ENCODE results near the gene SNRNP35.
"Not testable (repeated sequence)": the region's sequence is repeated elsewhere in the genome, so short reads cannot be mapped to it uniquely, and the experiment has no call there.

Gene SNRNP35

DNA sequence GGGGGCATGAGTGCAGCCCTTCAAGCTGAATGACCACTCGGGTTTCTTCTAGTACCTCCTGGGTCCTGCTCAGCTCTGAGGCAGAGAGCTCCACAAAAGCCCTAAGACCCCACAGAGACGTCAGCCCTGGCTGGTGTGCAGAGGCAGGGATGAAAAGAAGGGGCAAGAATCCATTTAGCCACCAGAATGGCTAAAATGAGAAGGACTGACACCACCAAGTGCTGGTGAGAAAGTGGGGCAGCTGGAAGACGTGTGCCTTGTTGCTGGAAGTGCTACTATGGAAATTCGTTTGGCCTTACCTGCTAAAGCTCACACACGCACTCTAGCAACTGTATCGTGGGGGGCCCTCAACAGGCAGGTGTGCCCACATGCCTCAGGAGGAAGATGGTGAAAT, 48.9 kb downstream of the SNRNP35 start:
- no peak for DNase-seq (ENCODE audit: low read depth)
- TF ChIP-seq, protein P1, sequence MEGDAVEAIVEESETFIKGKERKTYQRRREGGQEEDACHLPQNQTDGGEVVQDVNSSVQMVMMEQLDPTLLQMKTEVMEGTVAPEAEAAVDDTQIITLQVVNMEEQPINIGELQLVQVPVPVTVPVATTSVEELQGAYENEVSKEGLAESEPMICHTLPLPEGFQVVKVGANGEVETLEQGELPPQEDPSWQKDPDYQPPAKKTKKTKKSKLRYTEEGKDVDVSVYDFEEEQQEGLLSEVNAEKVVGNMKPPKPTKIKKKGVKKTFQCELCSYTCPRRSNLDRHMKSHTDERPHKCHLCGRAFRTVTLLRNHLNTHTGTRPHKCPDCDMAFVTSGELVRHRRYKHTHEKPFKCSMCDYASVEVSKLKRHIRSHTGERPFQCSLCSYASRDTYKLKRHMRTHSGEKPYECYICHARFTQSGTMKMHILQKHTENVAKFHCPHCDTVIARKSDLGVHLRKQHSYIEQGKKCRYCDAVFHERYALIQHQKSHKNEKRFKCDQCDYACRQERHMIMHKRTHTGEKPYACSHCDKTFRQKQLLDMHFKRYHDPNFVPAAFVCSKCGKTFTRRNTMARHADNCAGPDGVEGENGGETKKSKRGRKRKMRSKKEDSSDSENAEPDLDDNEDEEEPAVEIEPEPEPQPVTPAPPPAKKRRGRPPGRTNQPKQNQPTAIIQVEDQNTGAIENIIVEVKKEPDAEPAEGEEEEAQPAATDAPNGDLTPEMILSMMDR (IDR thresholded peaks at IDR 0.05; ENCODE audit: low read length, missing control alignments), result no peak
- no peak overlapping the region for H3K4me3 ChIP-seq (replicated peaks; ENCODE audit: low read depth, low read length)

DNA sequence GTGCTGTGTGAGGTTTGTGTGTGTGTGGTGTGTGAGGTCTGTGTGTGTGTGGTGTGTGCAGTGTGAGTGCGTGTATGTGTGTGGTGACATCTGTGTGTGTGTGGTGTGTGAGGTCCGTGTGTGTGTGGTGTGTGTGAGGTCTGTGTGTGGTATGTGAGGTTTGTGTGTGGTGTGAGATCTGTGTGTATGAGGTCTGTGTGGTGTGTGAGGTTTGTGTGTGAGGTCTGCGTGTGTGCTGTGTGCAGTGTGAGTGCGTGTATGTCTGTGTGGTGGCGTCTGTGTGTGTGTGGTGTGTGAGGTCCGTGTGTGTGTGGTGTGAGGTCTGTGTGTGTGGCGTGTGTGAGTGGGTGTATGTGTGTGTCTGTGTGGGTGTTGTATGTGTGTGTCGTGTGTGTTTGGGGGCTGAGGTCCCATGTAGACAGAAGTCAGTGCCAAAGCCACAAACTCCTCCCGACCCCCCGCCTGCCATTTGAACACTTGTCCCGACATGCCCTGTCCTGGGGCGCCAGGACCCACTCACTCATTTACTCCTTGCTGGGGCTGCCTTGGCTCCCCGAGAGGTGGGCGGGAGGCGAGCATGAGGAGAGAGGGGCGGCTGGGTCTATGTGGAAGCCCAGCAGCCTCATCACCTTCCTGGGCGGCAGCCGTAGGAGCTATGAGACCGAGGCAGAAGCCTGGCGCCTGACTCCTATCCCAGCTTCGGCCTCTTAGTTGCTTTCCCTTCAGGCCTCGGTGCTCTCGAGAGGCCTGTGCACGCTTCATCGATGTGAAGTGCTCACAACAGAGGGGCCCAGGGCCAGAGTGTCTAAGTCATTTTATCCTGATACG, 55.1 kb downstream of the SNRNP35 start:
- TF ChIP-seq, protein P1 (IDR thresholded peaks at IDR 0.05; ENCODE audit: low read length, missing control alignments), result no peak
- DNase-seq (ENCODE audit: low read depth), result no peak
- no peak overlapping the region for H3K4me3 ChIP-seq (replicated peaks; ENCODE audit: low read depth, low read length)

- no peak overlapping the region for H3K4me3 ChIP-seq (replicated peaks; ENCODE audit: low read depth, low read length)
- TF ChIP-seq, protein P1 (IDR thresholded peaks at IDR 0.05; ENCODE audit: low read length, missing control alignments), result no peak
- no peak for DNase-seq (ENCODE audit: low read depth)
These were observed 55.9 kb downstream of the SNRNP35 start for GRCh38 chr12:123513805-123514204.

GRCh38 chr12:123514582-123515221, 56.8 kb downstream of the SNRNP35 start:
- not testable (repeated sequence) for DNase-seq (ENCODE audit: low read depth); H3K4me3 ChIP-seq (replicated peaks; ENCODE audit: low read depth, low read length)

DNA sequence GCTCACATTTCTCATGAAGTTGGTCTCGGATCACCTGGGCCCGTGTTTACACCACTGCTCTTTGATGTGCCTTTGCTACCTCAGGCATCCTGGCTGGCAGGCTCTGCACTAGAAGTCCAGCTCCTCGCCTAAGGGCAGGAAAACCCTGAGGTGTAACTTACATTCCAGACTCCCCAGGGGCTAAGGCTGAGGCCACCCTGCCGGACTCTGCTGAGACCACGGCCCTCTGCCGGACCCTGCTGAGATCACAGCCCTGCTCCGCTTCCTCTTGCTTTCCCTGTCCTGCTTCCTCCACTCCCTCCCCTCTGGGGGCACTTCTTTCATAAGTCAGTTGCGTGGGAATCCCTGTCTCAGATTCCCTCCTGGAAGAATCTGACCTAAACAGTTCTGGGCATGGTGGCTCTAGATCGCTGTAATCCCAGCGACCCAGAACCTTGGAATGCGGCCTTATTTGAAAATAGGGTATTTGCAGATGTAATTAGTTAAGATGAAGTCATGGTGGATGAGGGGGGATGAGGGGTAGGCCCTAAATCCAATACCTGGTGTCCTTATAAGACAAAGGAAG, 58.4 kb downstream of the SNRNP35 start:
- TF ChIP-seq, protein P1 (IDR thresholded peaks at IDR 0.05; ENCODE audit: low read length, missing control alignments), result no peak
- no peak overlapping the region for H3K4me3 ChIP-seq (replicated peaks; ENCODE audit: low read depth, low read length)
- DNase-seq (ENCODE audit: low read depth), result no peak

Data from fibroblast of pulmonary artery (primary cell).